PC-3 (cell line): ENCODE measurements around the gene MORN1. TPM values are rescaled to one million over a fixed set of nuclear protein-coding genes. Genes with fewer than 3 reads are reported as not detected.

ENCODE experiments used
- ATAC-seq: fragments of 200-7000 bp; cut with Tn5 transposase; 2 replicates; pipeline ENCODE4 v1.9.1; 2020; ENCODE audit warnings: mild to moderate bottlenecking, moderate library complexity
- BruUV-seq: library from RNA; stranded (reverse); fragments of 400-500 nt; replicated peaks from 2 replicates; lab custom pipeline; 2021; lab: Mats Ljungman, UMichigan
- CTCF ChIA-PET: fragments of 300-600 bp; sonication (Branson Sonifier 250); formaldehyde crosslinking; loops from one replicate; lab custom pipeline; 2022; ENCODE audit warnings: antibody characterized with exemption; lab: Charles Lee
- POLR2A ChIA-PET: fragments of 300-600 bp; sonication (Branson Sonifier 250); formaldehyde crosslinking; loops from one replicate; lab custom pipeline; 2022; ENCODE audit warnings: antibody characterized with exemption; ENCODE audit not compliant: unreplicated experiment; lab: Charles Lee
- DNase-seq: peaks from one replicate; pipeline ENCODE4 v3.0.0-alpha.2; 2015
- H2AFZ ChIP-seq: fragments of 300-600 bp; sonication (generic); 2 replicates; pipeline ENCODE4 v1.6.0; 2016; ENCODE audit warnings: antibody characterized with exemption, low read length
- H3F3A ChIP-seq: fragments of 300-600 bp; sonication (generic); one replicate; pipeline ENCODE4 v1.6.0; 2017; ENCODE audit warnings: antibody characterized with exemption, low read length, control low read depth, mild to moderate bottlenecking; ENCODE audit not compliant: unreplicated experiment
- H3K27ac ChIP-seq: fragments of 300-600 bp; sonication (generic); 2 replicates; pipeline ENCODE4 v1.5.1; 2016; ENCODE audit warnings: mild to moderate bottlenecking, low read length
- H3K27me3 ChIP-seq: fragments of 300-600 bp; sonication (generic); 2 replicates; pipeline ENCODE4 v1.6.1; 2016; ENCODE audit warnings: low read length, mixed read lengths
- H3K36me3 ChIP-seq: fragments of 300-600 bp; sonication (generic); 2 replicates; pipeline ENCODE4 v1.6.1; 2016; ENCODE audit warnings: low read depth, mixed run types, low read length, mixed read lengths
- H3K4me1 ChIP-seq: fragments of 300-600 bp; sonication (generic); 2 replicates; pipeline ENCODE4 v1.5.1; 2016; ENCODE audit warnings: low read length; ENCODE audit not compliant: insufficient read depth
- H3K4me2 ChIP-seq: fragments of 300-600 bp; sonication (generic); 2 replicates; pipeline ENCODE4 v1.6.0; 2016; ENCODE audit warnings: low read length
- H3K4me3 ChIP-seq: fragments of 300-600 bp; sonication (generic); 2 replicates; pipeline ENCODE4 v1.5.1; 2016; ENCODE audit warnings: mild to moderate bottlenecking, low read length, mixed read lengths
- H3K79me2 ChIP-seq: fragments of 300-600 bp; sonication (generic); 2 replicates; pipeline ENCODE4 v1.6.1; 2017; ENCODE audit warnings: low read length, mixed read lengths
- H3K9ac ChIP-seq: fragments of 300-600 bp; sonication (generic); 2 replicates; pipeline ENCODE4 v1.6.0; 2016; ENCODE audit warnings: mild to moderate bottlenecking, low read length
- H3K9me2 ChIP-seq: fragments of 300-600 bp; sonication (generic); replicated peaks from 2 replicates; pipeline ENCODE4 v1.6.1; 2016; ENCODE audit warnings: mixed run types, low read length, mixed read lengths
- H3K9me3 ChIP-seq: fragments of 300-600 bp; sonication (generic); 2 replicates; pipeline ENCODE4 v1.6.1; 2016; ENCODE audit warnings: low read length, mixed read lengths
- H4K20me1 ChIP-seq: fragments of 300-600 bp; sonication (generic); 2 replicates; pipeline ENCODE4 v1.6.1; 2016; ENCODE audit warnings: low read length, mixed read lengths
- EZH2 ChIP-seq: fragments of 300-600 bp; sonication (generic); IDR thresholded peaks from one replicate; pipeline ENCODE4 v1.6.1; 2017; ENCODE audit warnings: antibody characterized with exemption, mild to moderate bottlenecking, low read length; ENCODE audit not compliant: unreplicated experiment
- EZH2phosphoT487 ChIP-seq: fragments of 300-600 bp; sonication (generic); IDR thresholded peaks from 2 replicates; pipeline ENCODE4 v1.6.1; 2018; ENCODE audit warnings: mild to moderate bottlenecking, antibody characterized with exemption, low read length, borderline replicate concordance
- intact Hi-C: fragments of 100-400 bp; cut with micrococcal nuclease; formaldehyde crosslinking; loops from 2 replicates; pipeline ENCODE4 v1.9.0; 2023
- total RNA-seq: library from RNA; depleted of rRNA; stranded (reverse); fragments of >200 nt; gene quantifications from 2 replicates; pipeline ENCODE4 v1.2.3, GENCODE V29; 2014
- TF ChIP-seq, protein P1 (sequence below): fragments of 300-600 bp; sonication (generic); conservative IDR thresholded peaks from 2 replicates; pipeline ENCODE4 v1.5.1; 2017; ENCODE audit warnings: antibody characterized with exemption, low read depth, mild to moderate bottlenecking, low read length

MORN1 gene
- total RNA-seq, 1 experiment from 2014 or later: 11.2 TPM

DNA sequence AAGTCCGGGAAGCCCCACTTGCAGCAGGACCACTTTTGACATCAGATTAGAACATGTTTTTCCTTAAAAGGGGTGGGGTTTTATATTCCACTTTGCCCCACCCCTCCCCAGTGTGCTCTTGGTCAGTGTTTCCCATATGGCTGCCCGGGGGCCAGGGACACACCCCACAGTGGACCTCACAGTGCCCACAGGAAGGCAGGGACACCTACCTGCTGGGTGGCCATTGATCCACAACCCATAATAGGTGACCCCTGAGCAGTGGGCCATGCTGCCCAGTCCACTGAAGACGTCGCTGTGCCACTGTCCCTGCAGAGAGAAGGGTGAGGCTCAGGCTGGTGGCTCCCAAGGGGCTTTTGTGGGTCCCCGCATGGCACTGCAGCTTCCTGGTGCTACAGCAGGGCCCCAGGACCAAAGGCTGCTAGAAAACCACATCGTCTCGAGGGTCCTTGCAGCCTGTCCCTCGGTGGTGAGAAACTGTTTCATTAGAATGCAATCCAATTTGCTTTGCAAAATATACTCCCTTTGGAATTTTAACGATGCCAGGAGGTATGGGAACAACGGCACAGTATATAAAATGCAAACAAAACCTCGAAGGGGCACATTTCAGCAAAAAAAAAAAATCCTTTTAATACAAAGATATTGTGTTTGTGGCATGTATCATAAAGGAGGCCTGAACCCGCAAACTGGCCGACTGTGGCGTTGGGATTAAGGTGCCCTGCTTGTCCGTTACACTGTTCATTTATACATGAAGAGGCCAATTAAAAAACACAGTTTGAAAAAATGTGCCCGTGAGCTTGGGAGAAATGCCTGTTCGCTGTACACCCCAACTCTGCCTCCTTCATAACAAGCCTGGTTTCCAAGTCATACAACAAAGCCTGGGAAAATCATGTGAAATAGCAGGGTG lies 16.9 kb downstream of the MORN1 start:
- intact Hi-C loops: no loop called here

DNA sequence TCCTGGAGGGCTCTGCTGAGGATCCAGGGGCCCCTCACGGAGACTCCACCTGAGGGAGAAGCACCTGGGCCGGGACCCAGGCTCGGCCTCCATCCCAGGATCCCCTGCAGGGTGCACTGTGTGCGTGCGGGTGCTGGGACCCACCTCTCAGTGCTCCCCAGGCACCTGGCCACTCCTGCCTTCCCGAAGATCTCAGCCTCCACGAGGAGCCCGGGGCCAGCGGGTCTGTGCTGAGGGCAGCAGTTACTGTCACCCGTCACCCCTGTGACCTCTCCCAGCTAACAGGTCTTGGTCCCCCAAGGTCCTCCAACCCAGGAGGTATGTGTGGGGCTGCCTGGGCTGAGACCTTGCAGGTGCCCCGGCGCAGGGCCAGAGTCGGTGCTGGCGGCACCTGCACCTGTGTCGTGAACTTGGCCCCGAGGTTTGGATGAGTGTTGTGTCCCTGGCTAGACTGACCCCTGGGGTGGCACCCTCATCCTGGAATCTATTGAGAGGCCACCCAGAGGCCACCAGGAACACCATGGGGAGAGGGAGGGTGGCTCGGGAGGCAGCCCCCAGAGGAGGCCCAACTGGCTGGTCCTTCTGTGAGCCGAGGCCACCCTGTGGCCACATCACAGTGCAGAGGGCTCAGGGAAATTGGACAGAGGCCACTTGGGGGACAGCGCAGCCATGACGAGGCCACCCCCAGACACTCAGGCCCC lies 17.7 kb downstream of the MORN1 start:
- no peak overlapping the region for H3K27ac ChIP-seq
- no peaks in the 10 kb centered on the region for H3K9me2 ChIP-seq
- POLR2A ChIA-PET: no interaction called here
- BruUV-seq: no TSS peak
- CTCF ChIA-PET: no interaction called here
- no peaks in the 10 kb centered on the region for H3K27me3 ChIP-seq
- no peak overlapping the region for H3K4me3 ChIP-seq
- H3K9ac ChIP-seq: no peak overlapping the region
- H3K4me2 ChIP-seq: no peak overlapping the region
- peaks cover 12% of the 10 kb centered on the region for H3K4me1 ChIP-seq
- H3F3A ChIP-seq: no peaks in the 10 kb centered on the region
- no peaks in the 10 kb centered on the region for H3K79me2 ChIP-seq
- no peak overlapping the region for H2AFZ ChIP-seq
- H3K36me3 ChIP-seq: no peaks in the 10 kb centered on the region
- no peaks in the 10 kb centered on the region for H3K9me3 ChIP-seq
- TF ChIP-seq, protein P1, sequence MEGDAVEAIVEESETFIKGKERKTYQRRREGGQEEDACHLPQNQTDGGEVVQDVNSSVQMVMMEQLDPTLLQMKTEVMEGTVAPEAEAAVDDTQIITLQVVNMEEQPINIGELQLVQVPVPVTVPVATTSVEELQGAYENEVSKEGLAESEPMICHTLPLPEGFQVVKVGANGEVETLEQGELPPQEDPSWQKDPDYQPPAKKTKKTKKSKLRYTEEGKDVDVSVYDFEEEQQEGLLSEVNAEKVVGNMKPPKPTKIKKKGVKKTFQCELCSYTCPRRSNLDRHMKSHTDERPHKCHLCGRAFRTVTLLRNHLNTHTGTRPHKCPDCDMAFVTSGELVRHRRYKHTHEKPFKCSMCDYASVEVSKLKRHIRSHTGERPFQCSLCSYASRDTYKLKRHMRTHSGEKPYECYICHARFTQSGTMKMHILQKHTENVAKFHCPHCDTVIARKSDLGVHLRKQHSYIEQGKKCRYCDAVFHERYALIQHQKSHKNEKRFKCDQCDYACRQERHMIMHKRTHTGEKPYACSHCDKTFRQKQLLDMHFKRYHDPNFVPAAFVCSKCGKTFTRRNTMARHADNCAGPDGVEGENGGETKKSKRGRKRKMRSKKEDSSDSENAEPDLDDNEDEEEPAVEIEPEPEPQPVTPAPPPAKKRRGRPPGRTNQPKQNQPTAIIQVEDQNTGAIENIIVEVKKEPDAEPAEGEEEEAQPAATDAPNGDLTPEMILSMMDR: no peak
- no peak for TF ChIP-seq EZH2
- no peak for TF ChIP-seq EZH2phosphoT487
- no peak for ATAC-seq
- no peak for DNase-seq
- no peaks in the 10 kb centered on the region for H4K20me1 ChIP-seq
- intact Hi-C loops: no loop called here

More for the DNA sequence above, 16.9 kb downstream of the MORN1 start:
- BruUV-seq: no TSS peak
- Histone ChIP-seq H3K27ac (no peak overlapping the region), H3K9me3 (no peaks in the 10 kb centered on the region), H2AFZ (no peak overlapping the region), H3F3A (no peaks in the 10 kb centered on the region), H3K36me3 (no peaks in the 10 kb centered on the region), H3K4me1 (peaks cover 12% of the 10 kb centered on the region), H4K20me1 (no peaks in the 10 kb centered on the region), H3K4me2 (no peak overlapping the region), H3K27me3 (no peaks in the 10 kb centered on the region), H3K79me2 (no peaks in the 10 kb centered on the region), H3K9ac (no peak overlapping the region), H3K4me3 (no peak overlapping the region), H3K9me2 (no peaks in the 10 kb centered on the region)
- no peak for TF ChIP-seq EZH2
- no peak for TF ChIP-seq EZH2phosphoT487
- TF ChIP-seq, protein P1: no peak
- ChIA-PET CTCF (no interaction called here), POLR2A (no interaction called here)
- DNase-seq (no peak), ATAC-seq (no peak)
